ENCODE data around the gene GRAMD4.

The GRAMD4 gene

DNA sequence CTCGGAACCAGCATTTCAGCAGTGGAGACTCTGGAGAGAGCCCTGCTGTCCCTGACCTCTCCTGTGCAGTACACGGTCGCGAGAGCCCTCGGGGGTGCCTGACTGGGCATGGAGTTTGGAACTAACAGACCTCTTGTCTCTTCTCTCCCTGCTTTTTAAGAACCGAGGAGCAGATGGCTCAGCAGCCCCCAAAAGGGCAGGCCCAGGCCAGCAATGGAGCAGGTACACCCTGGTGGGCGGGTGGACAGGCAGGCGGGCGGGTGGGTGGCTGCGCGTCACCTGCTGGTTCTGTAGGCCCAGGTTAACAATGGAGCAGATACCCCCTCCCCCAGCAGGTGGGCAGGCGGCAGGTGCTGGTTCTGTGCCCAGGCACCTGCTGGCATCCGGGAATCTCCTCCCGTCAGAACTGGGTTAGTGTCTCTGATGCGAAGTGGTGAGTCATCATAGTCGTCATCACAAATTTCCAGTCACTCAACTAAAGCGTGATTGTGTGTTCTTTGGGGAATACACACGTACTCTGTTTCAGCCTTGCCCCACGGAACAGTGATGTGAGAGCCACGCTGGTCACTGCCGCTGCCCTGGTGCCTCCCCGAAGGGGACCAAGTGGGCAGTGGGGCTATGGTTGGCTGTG lies 41.1 kb downstream of the GRAMD4 start:
- H3K4me1 ChIP-seq (ENCODE audit: control insufficient read depth, insufficient read depth, low read length) = no peaks in the 10 kb centered on the region
- no peak overlapping the region for H3K4me3 ChIP-seq (ENCODE audit: low read length in 2 of 2)
- H3K9ac ChIP-seq (ENCODE audit: low read length in 2 of 2) = no peak overlapping the region
- H3K27me3 ChIP-seq (ENCODE audit: control insufficient read depth in 1 of 2, insufficient read depth in 2 of 2, low read length in 2 of 2) = no peaks in the 10 kb centered on the region
- H3K36me3 ChIP-seq (ENCODE audit: control insufficient read depth in 2 of 2, insufficient read depth in 2 of 2, low read length in 2 of 2) = peaks cover 0 to 9% of the 10 kb centered on the region in 2 donors
- H3K9me3 ChIP-seq (ENCODE audit: control insufficient read depth in 2 of 2, low read length in 2 of 2) = no peaks in the 10 kb centered on the region
- H3K27ac ChIP-seq (ENCODE audit: low read length) = no peak overlapping the region

GRCh38 chr22:46662226-46662625 lies 42.0 kb downstream of the GRAMD4 start:
- no peaks in the 10 kb centered on the region for H3K9me3 ChIP-seq (ENCODE audit: control insufficient read depth in 2 of 2, low read length in 2 of 2)
- H3K36me3 ChIP-seq (ENCODE audit: control insufficient read depth in 2 of 2, insufficient read depth in 2 of 2, low read length in 2 of 2) = peaks cover 0 to 16% of the 10 kb centered on the region in 2 donors
- H3K4me3 ChIP-seq (ENCODE audit: low read length in 2 of 2) = no peak overlapping the region
- no peaks in the 10 kb centered on the region for H3K4me1 ChIP-seq (ENCODE audit: control insufficient read depth, insufficient read depth, low read length)
- H3K27ac ChIP-seq (ENCODE audit: low read length) = no peak overlapping the region
- no peak overlapping the region for H3K9ac ChIP-seq (ENCODE audit: low read length in 2 of 2)
- H3K27me3 ChIP-seq (ENCODE audit: control insufficient read depth in 1 of 2, insufficient read depth in 2 of 2, low read length in 2 of 2) = no peaks in the 10 kb centered on the region

DNA sequence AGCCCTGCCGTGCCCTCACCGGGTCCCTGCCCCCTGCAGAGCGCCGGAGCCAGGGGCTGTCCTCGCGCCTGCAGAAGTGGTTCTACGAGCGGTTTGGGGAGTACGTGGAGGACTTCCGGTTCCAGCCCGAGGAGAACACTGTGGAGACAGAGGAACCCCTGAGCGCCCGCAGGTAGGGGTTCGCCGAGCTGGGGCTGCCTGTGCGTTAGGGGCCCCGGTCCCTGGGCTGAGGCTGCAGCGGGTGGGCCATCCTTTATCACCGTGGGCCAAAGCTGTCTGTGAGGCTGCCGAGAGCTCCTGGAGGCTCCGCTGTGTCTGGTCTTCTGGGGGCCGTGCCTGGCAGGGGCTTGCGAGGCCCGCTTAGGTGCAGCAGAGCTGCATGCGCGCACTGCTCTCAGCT lies 42.8 kb downstream of the GRAMD4 start:
- H3K9ac ChIP-seq (ENCODE audit: low read length in 2 of 2) = no peak overlapping the region
- H3K9me3 ChIP-seq (ENCODE audit: control insufficient read depth in 2 of 2, low read length in 2 of 2) = no peaks in the 10 kb centered on the region
- H3K27ac ChIP-seq (ENCODE audit: low read length) = no peak overlapping the region
- H3K27me3 ChIP-seq (ENCODE audit: control insufficient read depth in 1 of 2, insufficient read depth in 2 of 2, low read length in 2 of 2) = no peaks in the 10 kb centered on the region
- H3K4me1 ChIP-seq (ENCODE audit: control insufficient read depth, insufficient read depth, low read length) = no peaks in the 10 kb centered on the region
- peaks cover 0 to 16% of the 10 kb centered on the region in 2 donors for H3K36me3 ChIP-seq (ENCODE audit: control insufficient read depth in 2 of 2, insufficient read depth in 2 of 2, low read length in 2 of 2)
- H3K4me3 ChIP-seq (ENCODE audit: low read length in 2 of 2) = no peak overlapping the region

DNA sequence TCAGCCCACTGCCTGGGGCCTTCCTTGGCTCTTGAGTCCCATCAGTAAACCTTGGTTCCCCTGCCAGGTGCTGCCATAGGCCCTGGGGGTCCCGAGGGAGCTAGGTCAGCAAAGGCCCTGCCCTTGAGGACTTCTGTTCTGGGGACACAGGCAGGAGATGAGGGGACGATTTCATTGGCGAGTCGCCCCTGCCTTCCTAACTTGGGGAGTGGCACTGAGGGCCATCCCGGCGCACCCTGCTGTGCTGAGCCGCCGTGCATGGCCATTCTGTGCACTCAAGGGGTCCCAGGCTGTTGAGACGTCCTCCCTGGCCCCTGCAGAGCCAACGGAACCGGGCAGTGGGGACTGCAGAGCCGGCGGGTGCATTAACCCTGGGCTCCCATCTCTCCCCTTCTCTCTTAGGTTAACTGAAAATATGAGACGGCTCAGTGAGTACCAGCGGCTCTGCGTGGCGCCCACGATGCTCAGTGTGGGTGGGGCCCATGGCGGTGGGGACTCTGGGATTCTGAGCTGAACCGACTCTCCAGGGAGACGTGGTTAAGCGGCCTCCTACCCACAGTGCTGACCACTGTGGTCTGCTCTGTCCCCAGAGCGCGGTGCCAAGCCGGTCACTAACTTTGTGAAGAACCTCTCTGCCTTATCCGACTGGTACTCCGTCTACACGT lies 43.4 kb downstream of the GRAMD4 start:
- H3K4me3 ChIP-seq (ENCODE audit: low read length in 2 of 2) = no peak overlapping the region
- H3K4me1 ChIP-seq (ENCODE audit: control insufficient read depth, insufficient read depth, low read length) = no peaks in the 10 kb centered on the region
- no peak overlapping the region for H3K27ac ChIP-seq (ENCODE audit: low read length)
- no peaks in the 10 kb centered on the region for H3K9me3 ChIP-seq (ENCODE audit: control insufficient read depth in 2 of 2, low read length in 2 of 2)
- H3K36me3 ChIP-seq (ENCODE audit: control insufficient read depth in 2 of 2, insufficient read depth in 2 of 2, low read length in 2 of 2) = peaks cover 0 to 16% of the 10 kb centered on the region in 2 donors
- H3K9ac ChIP-seq (ENCODE audit: low read length in 2 of 2) = no peak overlapping the region
- no peaks in the 10 kb centered on the region for H3K27me3 ChIP-seq (ENCODE audit: control insufficient read depth in 1 of 2, insufficient read depth in 2 of 2, low read length in 2 of 2)

- Histone ChIP-seq H3K4me1 (ENCODE audit: control insufficient read depth, insufficient read depth, low read length) (no peaks in the 10 kb centered on the region), H3K4me3 (ENCODE audit: low read length in 2 of 2) (no peak overlapping the region), H3K27me3 (ENCODE audit: control insufficient read depth in 1 of 2, insufficient read depth in 2 of 2, low read length in 2 of 2) (no peaks in the 10 kb centered on the region), H3K9me3 (ENCODE audit: control insufficient read depth in 2 of 2, low read length in 2 of 2) (no peaks in the 10 kb centered on the region), H3K9ac (ENCODE audit: low read length in 2 of 2) (no peak overlapping the region), H3K36me3 (ENCODE audit: control insufficient read depth in 2 of 2, insufficient read depth in 2 of 2, low read length in 2 of 2) (peaks cover 0 to 18% of the 10 kb centered on the region in 2 donors), H3K27ac (ENCODE audit: low read length) (no peak overlapping the region)
Measured at GRCh38 chr22:46664301-46664855, 44.2 kb downstream of the GRAMD4 start.

- H3K9me3 ChIP-seq (ENCODE audit: control insufficient read depth in 2 of 2, low read length in 2 of 2) = no peaks in the 10 kb centered on the region
- H3K4me1 ChIP-seq (ENCODE audit: control insufficient read depth, insufficient read depth, low read length) = no peaks in the 10 kb centered on the region
- H3K36me3 ChIP-seq (ENCODE audit: control insufficient read depth in 2 of 2, insufficient read depth in 2 of 2, low read length in 2 of 2) = peaks cover 0 to 21% of the 10 kb centered on the region in 2 donors
- no peaks in the 10 kb centered on the region for H3K27me3 ChIP-seq (ENCODE audit: control insufficient read depth in 1 of 2, insufficient read depth in 2 of 2, low read length in 2 of 2)
- H3K27ac ChIP-seq (ENCODE audit: low read length) = no peak overlapping the region
- no peak overlapping the region for H3K9ac ChIP-seq (ENCODE audit: low read length in 2 of 2)
- H3K4me3 ChIP-seq (ENCODE audit: low read length in 2 of 2) = no peak overlapping the region
Measured at GRCh38 chr22:46665151-46665695, 45.0 kb downstream of the GRAMD4 start.

DNA sequence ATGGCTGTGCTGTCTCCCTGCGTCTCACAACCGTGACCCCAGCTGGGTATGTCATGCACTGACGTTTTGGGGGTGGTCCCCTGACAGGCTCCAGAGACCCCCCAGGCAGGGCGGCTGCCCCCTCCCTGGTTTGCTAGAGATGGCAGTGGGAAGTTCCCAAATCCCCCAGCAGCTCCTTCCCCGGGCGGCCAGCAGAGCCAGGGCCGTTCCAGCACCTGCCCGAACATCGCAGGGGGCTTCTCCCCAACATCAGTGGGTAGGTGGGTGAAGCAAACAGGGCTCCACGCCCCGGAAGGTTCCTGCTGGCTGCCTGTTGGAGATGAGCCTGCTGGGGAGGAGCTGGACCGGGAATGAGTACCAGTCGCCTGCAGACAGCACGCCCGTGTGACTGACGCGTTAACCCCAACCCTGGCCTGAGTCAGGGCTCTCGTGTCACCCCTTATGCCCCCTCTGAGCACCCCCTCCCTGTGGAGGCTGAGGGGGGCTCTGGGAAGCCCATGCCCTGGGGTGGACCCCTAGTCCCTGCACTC lies 45.6 kb downstream of the GRAMD4 start:
- Histone ChIP-seq H3K4me3 (ENCODE audit: low read length in 2 of 2) (no peak overlapping the region), H3K27me3 (ENCODE audit: control insufficient read depth in 1 of 2, insufficient read depth in 2 of 2, low read length in 2 of 2) (no peaks in the 10 kb centered on the region), H3K36me3 (ENCODE audit: control insufficient read depth in 2 of 2, insufficient read depth in 2 of 2, low read length in 2 of 2) (peaks cover 0 to 22% of the 10 kb centered on the region in 2 donors), H3K4me1 (ENCODE audit: control insufficient read depth, insufficient read depth, low read length) (no peaks in the 10 kb centered on the region), H3K27ac (ENCODE audit: low read length) (no peak overlapping the region), H3K9me3 (ENCODE audit: control insufficient read depth in 2 of 2, low read length in 2 of 2) (no peaks in the 10 kb centered on the region), H3K9ac (ENCODE audit: low read length in 2 of 2) (no peak overlapping the region)

- Histone ChIP-seq H3K36me3 (ENCODE audit: control insufficient read depth in 2 of 2, insufficient read depth in 2 of 2, low read length in 2 of 2) (peaks cover 0 to 22% of the 10 kb centered on the region in 2 donors), H3K27me3 (ENCODE audit: control insufficient read depth in 1 of 2, insufficient read depth in 2 of 2, low read length in 2 of 2) (no peaks in the 10 kb centered on the region), H3K27ac (ENCODE audit: low read length) (no peak overlapping the region)
Measured at GRCh38 chr22:46666577-46667244, 46.5 kb downstream of the GRAMD4 start.

GRCh38 chr22:46667245-46667623 lies 47.0 kb downstream of the GRAMD4 start:
- H3K27me3 ChIP-seq (ENCODE audit: control insufficient read depth in 1 of 2, insufficient read depth in 2 of 2, low read length in 2 of 2) = no peaks in the 10 kb centered on the region
- no peak overlapping the region for H3K9ac ChIP-seq (ENCODE audit: low read length in 2 of 2)
- no peak overlapping the region for H3K4me3 ChIP-seq (ENCODE audit: low read length in 2 of 2)
- H3K27ac ChIP-seq (ENCODE audit: low read length) = no peak overlapping the region
- no peaks in the 10 kb centered on the region for H3K9me3 ChIP-seq (ENCODE audit: control insufficient read depth in 2 of 2, low read length in 2 of 2)
- no peaks in the 10 kb centered on the region for H3K4me1 ChIP-seq (ENCODE audit: control insufficient read depth, insufficient read depth, low read length)
- H3K36me3 ChIP-seq (ENCODE audit: control insufficient read depth in 2 of 2, insufficient read depth in 2 of 2, low read length in 2 of 2) = peaks cover 0 to 22% of the 10 kb centered on the region in 2 donors

More at GRCh38 chr22:46666577-46667244, 46.5 kb downstream of the GRAMD4 start:
- Histone ChIP-seq H3K9me3 (ENCODE audit: control insufficient read depth in 2 of 2, low read length in 2 of 2) (no peaks in the 10 kb centered on the region), H3K9ac (ENCODE audit: low read length in 2 of 2) (no peak overlapping the region), H3K4me3 (ENCODE audit: low read length in 2 of 2) (no peak overlapping the region), H3K4me1 (ENCODE audit: control insufficient read depth, insufficient read depth, low read length) (no peaks in the 10 kb centered on the region)

- no peaks in the 10 kb centered on the region for H3K27me3 ChIP-seq (ENCODE audit: control insufficient read depth in 1 of 2, insufficient read depth in 2 of 2, low read length in 2 of 2)
- H3K27ac ChIP-seq (ENCODE audit: low read length) = no peak overlapping the region
- H3K4me3 ChIP-seq (ENCODE audit: low read length in 2 of 2) = no peak overlapping the region
- H3K9me3 ChIP-seq (ENCODE audit: control insufficient read depth in 2 of 2, low read length in 2 of 2) = no peaks in the 10 kb centered on the region
- peaks cover 0 to 21% of the 10 kb centered on the region in 2 donors for H3K36me3 ChIP-seq (ENCODE audit: control insufficient read depth in 2 of 2, insufficient read depth in 2 of 2, low read length in 2 of 2)
- H3K4me1 ChIP-seq (ENCODE audit: control insufficient read depth, insufficient read depth, low read length) = no peaks in the 10 kb centered on the region
- H3K9ac ChIP-seq (ENCODE audit: low read length in 2 of 2) = no peak overlapping the region
Measured at GRCh38 chr22:46668116-46668515, 47.9 kb downstream of the GRAMD4 start.
